GM18517 (cell line): ENCODE data around the gene ABHD8.

Experiments
- ATAC-seq: cut with Tn5 transposase; IDR thresholded peaks from one replicate; pipeline ENCODE4 v1.9.1; 2021; ENCODE audit warnings: mild to moderate bottlenecking, moderate library complexity; ENCODE audit not compliant: unreplicated experiment

The ABHD8 gene, protein sequence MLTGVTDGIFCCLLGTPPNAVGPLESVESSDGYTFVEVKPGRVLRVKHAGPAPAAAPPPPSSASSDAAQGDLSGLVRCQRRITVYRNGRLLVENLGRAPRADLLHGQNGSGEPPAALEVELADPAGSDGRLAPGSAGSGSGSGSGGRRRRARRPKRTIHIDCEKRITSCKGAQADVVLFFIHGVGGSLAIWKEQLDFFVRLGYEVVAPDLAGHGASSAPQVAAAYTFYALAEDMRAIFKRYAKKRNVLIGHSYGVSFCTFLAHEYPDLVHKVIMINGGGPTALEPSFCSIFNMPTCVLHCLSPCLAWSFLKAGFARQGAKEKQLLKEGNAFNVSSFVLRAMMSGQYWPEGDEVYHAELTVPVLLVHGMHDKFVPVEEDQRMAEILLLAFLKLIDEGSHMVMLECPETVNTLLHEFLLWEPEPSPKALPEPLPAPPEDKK

DNA sequence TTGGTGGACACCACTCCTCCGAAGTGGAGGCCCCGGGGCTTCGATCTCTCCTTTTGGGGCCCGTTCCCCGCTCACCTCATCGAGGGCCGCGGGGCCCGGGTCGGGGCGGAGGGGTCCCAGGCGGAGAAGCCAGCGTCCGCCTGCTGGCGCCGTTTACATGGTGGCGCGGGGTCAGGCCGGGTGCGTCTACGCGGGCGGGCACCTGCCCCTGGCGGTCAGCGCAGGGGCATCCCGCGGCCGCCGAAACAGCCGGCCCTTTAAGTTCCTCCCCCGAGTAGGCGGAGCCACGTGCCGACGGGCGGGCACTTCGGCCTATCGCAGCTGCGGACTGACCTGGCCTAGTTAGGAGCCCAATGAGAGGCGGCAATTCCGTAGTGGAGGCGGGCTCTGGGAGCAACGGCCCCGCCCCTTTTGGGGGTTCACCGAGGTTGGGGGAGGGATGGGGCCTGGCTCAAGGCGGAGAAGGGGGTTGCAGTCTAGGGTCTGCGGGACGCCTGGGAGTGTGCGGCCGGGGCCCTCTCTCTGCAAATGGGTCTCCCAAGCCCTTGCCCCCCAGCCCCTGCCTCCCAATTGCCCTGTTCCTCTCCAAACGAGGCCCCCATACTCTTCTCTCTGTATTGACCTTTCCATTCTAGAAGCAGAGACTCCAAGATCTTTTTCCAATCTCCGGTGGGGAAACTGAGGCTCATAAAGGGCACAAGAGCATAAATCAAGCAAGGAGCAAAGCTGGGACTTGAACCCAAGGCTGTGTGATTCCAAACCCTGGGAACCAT lies at the start of gene ABHD8:
TSS of gene ABHD8 (minus strand) at position 259 of the 773 bp plus-strand sequence. CDS start 1,809 bp downstream, outside the sequence.
- peak; percentile 48 for ATAC-seq

DNA sequence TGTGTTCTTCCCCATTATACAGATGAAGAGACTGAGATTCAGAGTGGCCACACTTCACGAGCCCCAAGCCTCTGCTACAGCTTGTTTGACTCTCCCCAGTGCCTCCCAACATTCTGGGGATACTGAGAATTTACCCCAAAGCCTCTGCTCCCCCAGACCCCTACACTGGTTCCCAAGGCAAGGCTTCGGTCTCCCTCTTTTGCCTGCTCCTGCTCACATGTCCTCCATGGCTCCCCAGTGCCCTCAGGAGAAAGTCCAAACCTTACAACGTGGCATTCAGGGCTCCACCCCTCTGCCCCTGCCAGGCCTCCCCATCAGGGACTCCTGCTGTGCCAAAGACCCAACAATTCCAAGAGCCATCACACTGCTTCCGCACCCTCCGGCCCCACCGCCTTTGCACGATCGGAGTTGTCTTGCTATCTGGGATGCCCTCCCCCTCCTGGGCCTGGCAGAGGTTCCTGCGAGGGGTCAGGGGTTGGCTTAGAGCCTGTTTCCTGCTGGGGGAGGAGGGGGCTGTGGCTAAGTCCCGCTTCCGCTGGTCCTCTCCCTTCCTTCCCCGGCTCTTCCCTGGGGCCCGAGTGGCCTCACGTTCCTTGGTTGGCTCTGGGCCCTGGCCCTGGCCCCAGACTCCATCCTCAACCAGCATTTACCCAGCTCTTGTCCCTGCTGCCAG lies 49.5 kb upstream of the ABHD8 start:
- no peak for ATAC-seq

DNA sequence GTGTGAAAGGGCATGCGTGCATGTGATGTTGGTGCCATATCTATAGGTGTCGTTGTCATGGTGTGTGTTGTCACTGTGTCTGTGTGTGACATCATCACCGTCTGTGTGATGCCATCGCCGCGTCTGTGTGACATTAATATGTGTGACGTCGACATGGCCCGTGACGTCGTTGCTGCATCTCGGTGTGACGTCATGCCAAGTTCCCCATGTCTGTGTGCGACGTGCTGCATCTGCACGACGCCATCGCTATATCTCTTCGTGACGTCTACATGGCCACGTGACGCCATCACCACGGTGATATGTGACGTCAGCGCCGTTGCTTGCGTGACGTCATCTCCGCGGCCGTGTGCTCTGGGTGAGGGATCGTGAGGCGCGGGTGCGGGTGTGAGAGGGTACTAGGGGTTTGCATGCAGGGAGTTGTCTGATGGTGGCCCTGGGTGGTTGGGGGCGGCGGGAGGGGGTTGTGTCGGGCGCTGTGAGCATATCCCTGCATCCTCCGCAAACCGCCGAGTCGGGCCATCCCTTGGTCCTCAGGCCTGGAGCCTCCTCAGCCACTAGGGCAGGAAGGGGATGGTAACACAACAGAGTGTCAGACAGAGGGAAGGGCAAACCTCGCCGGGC lies 48.7 kb upstream of the ABHD8 start:
- no peak for ATAC-seq

DNA sequence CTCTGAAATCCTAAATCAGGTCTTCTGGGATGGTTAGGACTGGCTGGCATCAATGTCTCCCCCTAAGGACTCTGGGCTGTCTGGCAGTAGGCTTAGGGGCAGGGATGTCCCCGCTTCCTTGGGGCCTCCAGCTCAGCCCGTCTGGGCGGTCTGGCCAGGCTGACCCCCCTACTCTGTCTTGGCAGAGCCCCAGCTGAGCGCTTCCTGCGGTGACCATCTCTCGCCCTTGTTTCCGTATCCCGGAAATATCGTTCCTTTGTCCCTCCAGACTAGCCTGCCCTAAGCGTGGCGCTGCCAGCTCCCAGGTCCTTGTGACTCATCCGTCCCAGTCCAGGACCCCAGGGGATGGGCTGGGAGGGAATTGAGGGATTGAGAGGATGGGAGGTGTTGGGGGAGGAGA lies 45.5 kb upstream of the ABHD8 start:
- ATAC-seq = no peak

DNA sequence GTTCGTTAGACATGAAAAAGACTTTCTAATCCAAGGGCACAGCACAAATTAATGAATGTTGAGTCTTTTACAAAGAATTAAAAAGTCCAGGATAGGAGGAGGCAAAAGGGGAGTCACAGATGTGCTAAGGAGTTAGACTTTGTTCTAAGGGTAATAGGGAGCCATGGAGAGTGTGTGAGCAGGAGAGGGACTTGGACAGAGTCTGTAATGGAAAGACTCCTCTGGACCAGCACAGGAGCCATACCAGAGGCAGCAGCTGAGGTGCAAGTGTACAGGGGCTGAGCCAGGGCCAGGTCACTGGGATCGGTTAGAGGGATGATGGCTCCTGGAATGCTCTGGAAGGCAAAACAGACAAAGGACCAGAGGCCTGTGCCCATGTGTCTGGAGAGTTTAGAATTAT lies 44.7 kb upstream of the ABHD8 start:
- no peak for ATAC-seq

DNA sequence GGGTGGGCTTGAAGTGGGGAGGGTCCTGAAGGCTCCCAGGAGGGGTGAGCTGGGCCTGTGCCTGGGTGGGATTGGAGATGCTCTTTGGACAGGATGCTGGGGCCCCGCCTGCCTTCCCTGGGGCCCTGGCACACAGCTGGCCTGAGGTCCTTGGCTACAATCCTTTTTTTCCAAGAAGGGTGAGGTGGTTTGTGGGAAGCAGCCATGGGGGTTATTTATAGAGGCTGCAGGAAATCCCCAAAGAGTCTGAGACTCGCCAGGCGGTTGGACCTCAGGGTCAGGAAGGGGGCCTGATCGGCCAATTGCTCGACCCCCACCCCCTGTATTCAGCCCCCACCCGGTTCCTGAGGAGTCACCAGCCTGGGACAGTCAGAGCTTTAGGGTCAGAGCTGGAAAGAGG lies 44.1 kb upstream of the ABHD8 start:
- ATAC-seq = no peak

DNA sequence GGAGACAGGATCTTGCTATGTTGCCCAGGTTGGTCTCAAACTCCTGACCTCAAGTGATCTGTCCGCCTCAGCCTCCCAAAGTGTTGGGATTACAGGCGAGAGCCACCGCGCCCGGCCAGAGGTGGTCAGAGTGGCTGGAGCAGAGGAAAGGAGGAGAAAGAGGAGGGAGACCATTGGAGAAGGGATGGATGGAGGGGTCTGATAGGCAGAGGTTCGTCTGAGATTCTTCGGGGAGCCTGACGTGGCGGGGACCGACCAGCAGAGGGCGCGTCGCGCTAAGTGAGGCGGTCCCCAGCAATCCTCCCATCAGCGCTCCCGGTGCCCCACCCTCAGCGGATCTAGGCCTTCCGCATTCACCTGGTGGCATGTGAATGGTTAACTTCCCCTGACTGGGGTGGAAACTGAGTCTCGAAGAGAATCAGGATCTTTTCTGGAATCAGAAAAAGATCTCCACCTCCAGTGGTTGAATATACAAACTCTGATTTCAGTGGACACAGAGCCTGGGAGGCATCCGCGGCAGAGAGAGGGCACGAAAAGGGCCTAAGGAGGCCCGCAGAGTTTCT lies 43.0 kb upstream of the ABHD8 start:
- no peak for ATAC-seq

DNA sequence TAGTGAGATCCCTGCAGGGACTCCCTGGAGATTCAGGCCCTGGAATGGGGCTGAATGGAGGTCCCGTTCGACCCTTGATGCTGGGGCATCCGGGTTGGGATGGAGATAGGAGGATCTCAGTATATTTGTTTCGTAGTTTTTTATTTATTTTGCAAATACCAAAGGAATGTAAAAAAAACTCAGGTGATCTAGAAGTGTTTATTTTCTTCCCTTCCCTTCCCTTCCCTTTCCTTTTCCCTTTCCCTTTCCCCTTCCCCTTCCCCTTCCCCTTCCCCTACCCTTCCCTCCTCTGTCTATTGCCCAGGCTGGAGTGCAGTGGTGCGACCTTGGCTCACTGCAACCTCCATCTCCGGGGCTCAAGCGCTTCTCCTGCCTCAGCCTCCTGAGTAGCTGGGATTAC lies 38.6 kb upstream of the ABHD8 start:
- no peak for ATAC-seq

DNA sequence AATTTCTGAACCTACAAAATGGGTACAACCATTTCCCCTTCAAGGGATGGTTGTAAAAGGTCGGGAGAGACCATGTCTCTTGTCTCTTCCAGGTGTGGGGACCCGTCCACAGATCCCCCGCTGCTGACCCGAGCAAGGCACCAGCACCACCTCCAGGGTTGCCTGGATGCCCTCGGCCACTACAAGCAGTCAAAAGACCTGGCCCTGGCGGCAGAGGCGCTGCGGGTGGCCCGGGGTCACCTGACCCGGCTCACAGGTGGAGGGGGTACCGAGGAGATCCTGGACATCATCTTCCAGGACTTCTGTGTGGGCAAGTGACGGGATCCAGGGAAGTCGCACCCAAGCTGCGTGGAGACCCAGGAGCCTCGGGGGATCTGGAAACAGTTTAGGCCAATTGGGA lies 38.2 kb upstream of the ABHD8 start:
- ATAC-seq = no peak

DNA sequence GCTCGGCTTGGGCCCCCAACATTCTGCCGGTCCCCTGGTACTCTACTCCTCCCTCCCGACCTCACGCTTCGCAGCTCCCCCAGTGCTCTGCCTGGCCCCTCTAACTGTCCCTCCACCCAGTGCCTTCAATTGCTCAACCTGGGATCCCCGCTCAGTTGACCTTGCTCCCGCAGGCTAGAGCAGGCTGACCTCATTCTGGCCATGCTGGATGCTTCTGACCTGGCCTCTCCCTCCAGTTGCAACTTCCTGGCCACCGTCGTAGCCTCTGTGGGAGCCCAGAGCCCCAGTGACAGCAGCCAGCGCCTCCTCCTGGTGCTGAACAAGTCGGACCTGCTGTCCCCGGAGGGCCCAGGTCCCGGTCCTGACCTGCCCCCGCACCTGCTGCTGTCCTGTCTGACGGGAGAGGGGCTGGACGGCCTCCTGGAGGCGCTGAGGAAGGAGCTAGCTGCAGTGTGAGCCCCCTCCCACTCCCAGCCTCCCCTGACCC lies 37.7 kb upstream of the ABHD8 start:
- no peak for ATAC-seq

DNA sequence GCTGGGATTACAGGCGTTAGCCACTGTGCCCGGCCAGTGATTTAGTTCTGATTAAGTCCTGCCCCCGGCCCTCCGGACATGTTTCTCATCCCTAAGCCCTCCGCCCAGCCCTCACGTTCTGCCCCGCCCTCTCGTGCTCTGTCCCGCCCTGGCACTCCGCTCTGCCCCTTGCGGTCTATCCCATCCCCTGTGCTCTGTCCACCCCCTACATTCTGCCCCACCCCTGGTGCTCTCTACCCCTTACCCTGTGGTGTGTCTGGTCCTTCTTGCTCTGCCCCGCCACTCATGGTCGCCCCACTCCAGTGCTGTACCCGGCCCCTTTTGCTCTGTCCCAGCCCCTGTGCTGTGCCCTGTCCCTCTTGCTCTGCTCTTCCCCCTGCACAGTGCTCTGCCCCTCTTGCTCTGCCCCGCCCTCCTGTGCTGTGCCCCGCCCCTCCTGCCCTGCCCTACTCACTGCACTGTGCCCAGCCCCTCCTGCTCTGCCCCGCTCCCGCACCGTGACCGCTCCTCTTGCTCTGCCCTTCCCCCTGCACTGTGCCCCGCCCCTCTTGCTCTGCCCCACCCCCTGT lies 37.2 kb upstream of the ABHD8 start:
- no peak for ATAC-seq

DNA sequence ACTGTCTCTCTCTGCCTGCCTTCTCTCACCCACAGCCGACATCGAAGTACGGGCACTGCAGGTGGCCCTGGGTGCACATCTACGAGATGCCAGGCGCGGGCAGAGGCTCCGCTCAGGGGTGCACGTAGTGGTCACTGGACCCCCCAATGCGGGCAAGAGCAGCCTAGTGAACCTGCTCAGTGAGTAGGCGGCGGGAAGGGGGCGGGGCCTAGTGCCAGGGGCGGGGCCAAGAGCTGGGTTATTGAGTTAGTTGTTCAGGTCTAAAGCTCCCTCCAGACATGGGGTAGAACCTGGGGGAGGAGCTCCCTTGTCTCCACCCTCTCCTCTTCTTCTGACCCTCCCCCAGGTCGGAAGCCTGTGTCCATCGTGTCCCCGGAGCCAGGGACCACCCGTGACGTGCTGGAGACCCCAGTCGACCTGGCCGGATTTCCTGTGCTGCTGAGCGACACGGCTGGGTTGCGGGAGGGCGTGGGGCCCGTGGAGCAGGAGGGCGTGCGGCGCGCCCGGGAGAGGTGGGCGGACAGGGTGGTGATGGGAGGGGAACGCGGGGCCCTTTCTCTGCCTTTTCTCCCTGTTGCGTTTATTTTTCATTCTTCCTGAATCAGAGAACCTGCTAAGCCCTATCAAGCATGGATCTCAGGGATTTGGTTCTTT lies 36.0 kb upstream of the ABHD8 start:
- ATAC-seq = no peak

DNA sequence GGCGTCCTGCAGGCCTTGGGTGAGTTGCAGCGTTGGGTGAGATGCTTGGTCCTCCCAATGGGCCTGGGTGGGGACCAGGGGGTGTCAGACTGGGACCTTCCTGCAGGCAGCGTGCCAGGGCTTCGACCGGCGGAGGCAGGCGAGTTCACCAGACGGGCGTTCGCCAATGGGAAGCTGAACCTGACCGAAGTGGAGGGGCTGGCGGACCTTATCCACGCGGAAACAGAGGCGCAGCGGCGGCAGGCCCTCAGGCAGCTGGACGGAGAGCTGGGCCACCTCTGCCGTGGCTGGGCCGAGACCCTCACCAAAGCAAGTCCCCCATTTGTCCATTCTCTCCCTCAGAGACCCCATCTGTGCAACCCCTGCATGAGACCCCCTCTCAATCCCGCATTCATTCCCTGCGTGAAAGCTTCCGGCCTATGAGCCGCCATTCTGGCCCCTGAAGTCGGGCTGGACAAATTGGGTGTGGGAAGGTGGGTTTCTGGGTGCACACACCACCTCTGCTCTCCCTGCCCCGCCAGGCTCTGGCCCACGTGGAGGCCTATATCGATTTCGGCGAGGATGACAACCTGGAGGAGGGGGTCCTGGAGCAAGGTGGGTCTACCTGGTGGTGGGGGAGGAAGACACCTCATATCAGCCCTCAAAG lies 35.3 kb upstream of the ABHD8 start:
- ATAC-seq = no peak

DNA sequence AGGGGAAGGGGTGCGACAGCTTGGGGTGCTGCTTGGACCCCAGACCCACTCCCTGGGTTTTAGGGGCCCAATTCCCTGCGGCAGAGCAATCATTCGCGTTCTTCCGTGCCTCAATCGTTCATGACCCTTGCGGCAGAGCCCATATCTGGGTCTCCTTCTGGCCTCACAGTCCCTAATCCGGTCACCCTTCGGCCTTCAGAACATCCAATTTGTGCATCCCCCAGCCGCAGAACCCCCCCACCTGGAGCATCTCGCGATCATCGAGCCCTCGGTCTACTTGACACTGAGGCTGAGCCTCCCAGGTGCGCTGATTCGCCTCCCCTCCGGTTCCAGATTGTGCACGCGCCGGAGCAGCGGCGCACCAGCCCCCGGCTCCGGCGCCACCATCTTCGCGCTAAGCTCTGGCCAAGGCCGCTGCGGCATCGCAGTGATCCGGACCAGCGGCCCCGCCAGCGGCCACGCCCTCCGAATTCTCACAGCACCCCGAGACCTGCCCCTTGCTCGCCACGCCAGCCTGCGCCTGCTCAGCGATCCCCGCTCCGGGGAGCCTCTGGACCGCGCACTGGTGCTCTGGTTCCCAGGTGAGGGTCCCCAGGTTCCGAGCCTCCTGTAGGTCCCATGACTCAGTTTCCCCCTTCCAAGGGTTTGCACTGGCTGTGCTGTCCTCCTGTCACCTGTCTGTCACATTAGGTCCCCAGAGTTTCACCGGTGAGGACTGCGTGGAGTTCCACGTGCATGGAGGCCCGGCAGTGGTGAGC lies 34.6 kb upstream of the ABHD8 start:
- ATAC-seq = no peak

DNA sequence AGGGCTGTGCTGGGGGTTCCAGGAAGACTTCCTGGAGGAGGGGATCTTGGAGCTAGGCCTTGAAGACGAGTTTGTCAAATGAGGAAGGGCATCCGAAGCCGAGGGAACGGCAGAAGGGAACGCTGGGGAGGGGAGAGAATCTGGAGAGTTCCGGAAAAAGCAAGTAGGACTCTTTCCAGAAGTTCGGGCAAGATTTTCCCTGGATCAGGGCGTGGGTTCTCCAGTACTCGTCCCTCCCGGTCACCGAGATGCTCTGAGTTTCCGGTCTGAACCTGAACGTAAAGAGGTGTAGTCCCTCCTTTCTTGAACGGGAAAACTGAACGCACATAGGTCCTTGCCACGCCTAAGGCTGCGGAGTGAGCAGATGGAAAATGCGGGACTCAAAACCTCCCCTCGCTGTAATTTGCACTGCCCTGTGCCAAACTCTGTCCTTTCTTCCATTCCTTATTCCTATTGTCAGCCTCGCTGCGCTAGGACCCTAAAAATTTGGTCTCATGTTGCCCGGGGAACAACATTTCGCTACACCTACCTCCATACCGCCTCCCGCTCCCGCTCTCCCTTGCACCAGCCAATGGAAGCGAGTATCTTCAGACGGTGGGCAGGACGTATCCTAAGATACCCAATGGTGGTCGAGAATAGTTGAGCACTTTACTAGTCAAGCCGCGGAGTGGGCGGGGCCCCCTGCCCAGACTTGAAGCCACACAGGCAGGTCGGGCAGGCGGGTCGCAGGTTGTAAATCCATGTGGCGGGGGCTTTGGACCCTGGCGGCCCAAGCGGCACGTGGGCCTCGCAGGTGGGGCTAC lies 33.8 kb upstream of the ABHD8 start, which contains the start of gene GTPBP3:
TSS of gene GTPBP3 (plus strand) at position 682 of the 803 bp plus-strand sequence. CDS start at position 741, 59 bp downstream.
- peak; percentile 82 for ATAC-seq

DNA sequence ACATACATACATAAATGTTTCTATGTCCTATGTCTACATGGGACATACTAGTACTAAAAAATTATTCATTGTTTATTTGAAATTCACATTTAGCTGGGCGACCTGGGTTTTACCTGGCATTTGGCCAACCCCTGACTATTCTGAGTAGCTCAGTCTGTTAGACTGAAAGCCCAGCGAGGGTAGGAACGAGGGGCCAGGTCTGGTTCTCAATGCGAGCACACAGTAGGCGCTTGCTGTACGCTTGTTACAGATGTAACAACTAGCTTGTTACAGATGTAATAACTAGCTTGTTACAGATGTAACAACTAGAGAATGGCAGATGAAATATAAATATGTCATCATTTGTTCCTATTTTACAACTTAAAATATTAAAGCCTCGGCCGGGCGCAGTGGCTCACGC lies 32.4 kb upstream of the ABHD8 start:
- ATAC-seq = no peak
